ENCODE measurements around the gene CRBN.

GRCh38 chr3:3133500-3133899 lies 46.0 kb downstream of the CRBN start:
- TF ChIP-seq YY1 (IDR thresholded peaks at IDR 0.05; ENCODE audit: low read depth) (no peak), EP300 (IDR thresholded peaks at IDR 0.05; ENCODE audit: borderline replicate concordance) (no peak), ZBTB7A (IDR thresholded peaks at IDR 0.05; ENCODE audit: low read depth) (no peak), TEAD4 (IDR thresholded peaks at IDR 0.05) (no peak), TCF12 (IDR thresholded peaks at IDR 0.05; ENCODE audit: low read depth) (no peak), CREB1 (IDR thresholded peaks at IDR 0.05; ENCODE audit: low read depth) (no peak), RAD21 (IDR thresholded peaks at IDR 0.05; ENCODE audit: low read depth) (no peak), TAF1 (IDR thresholded peaks at IDR 0.05; ENCODE audit: low read depth) (no peak), REST (IDR thresholded peaks at IDR 0.05; ENCODE audit: low read depth) (no peak), MAX (IDR thresholded peaks at IDR 0.05) (no peak), CEBPB (IDR thresholded peaks at IDR 0.05) (no peak), NFIC (IDR thresholded peaks at IDR 0.05) (no peak)
